ENCODE data around the gene PSMD12.
A peak's percentile ranks its signal among the peaks of the same experiment; 100 is the strongest.
"Not testable (repeated sequence)": the region's sequence is repeated elsewhere in the genome, so short reads cannot be mapped to it uniquely, and the experiment has no call there.

PSMD12 gene

DNA sequence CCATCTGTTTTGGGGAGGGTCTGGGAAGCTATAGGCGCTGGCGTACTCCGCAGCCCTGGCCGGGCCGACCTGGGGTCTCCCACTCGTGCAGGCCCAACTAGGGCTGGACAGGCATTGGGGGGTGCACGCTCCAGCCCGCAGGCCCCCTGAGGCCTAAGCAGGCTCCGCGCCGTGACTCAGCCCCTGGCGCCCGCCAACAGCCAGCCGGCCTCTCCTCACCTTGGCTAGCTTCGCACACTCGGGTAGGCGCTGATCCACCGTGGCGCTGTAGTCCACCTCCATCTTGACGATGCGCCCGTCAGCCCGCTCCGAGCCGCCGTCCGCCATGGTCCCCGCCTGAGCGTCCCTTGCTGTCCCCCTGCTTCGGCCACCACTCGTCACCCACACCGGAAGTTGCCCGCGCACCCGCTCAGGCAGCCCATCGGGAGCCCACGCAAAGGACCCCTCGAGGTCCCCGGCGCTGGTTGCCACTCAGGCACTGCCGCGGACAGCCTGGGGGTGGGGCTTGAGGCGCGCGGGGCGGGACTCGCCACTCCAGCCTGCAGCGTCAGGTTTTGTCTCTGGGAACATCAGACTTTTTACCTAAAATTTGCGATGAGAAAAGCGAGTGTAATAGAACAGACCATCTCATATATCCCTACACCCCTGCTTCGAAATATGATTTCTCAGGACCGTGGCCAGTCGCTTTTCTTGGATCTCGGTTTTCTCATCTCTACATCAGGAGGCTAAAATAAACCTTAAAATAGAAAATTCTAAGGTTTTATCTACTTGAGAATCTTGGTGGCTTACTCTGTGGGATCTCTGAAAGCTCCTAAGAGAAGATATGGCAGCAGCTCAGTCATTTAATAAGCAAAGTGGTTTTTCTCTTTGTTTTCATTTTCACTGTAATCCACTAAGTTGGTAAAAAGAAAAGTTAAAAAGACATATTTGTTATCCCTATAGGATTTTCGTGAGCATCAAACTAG, at the start of gene PSMD12:
PSMD12 (minus strand) TSS at position 385 of the 965 bp plus-strand sequence; CDS start at position 327, 58 bp downstream.
- peak; percentile 94 to 98 (median 97) for DNase-seq

DNA sequence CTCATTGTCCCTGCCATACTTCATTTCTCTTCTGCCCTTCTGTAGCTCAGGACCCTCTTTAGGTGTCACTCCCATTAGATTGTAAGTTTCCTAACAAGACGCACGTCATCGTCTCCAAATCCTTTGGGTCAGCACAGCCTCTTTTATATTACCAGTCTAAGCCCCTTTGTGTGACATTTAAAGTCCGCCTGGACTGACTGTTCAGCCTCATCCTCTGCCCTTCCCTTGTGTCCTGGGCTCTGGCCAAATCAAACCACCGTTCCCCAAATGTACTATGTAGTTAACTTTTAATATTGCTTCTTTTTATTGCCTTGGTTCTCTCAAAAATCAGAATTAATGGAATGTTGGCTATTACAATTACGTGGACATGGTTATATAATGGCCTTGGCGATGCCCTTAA, 48.9 kb upstream of the PSMD12 start:
- DNase-seq, result no peak

DNA sequence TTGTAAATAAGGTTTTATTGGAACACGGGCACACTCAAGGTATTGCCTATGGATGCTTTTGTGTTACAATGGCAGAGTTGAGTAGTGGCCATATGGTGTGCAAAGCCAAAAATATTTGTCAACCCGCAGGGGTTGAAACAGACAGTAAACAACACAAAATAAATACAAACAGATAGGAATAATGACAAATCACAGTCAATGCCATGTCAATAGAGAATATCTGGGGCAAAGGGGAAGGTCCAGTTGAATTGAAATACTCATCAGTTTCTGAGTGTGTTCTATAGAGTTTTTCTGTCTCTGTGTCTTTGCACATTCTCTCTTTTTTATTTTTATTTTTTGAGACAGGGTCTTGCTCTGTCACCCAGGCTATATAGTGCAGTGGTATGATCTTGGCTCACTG, 48.2 kb upstream of the PSMD12 start:
- DNase-seq, result no peak

DNA sequence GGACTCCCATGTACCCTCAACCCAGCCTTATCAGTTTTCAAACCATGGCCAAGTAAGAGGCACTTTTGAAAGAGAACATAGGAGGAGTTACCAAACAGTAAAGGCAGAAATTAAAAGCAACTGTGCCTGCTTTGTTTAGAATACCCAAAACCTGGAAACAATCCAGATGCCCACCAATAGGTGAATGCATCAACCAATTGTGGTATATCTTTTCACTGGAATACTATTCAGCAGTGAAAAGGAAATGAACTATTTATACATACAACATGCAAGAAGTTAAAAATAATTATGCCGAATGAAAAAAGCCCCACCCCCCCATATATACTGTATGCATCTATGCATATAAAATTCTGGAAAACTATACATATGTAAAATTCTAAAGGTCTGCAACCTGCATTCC, 47.8 kb upstream of the PSMD12 start:
- DNase-seq, result no peak

DNA sequence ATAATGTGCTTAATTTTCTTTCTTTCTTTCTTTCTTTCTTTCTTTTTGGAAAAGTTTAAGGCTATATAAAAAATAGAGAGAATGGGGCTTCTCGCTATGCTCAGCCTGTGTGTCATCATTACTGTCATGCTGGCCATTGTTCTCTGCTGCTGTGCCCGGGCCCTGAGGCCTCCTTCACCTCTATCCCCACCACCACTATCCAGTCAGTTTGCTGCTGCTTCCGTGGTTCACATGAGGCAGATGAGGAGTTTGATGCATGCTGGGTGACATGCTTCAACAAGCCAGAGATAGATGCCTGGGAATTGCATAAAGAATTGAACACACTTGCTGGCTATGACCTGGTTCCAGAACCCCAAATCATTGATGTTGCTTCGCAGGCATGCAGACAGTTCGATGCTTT, 47.0 kb upstream of the PSMD12 start:
- DNase-seq, result no peak

DNA sequence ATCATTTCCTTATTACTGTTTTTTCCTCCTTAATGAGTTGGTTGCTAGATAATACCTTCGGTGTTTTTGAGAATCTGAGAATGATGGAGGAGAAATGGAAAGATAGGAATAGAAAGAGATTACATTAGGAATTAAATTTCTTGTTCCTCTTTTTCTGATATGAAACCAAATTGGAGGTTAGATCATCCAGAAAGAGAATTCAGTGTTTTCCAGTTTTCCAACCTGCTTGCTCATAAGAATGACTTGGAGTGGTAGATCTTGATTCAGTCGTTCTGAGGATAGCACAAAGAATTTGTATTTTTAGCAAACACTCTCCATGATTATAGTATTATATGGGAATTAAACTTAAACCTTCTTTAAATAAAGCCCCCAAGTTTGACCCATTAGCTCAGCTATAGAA, 46.6 kb upstream of the PSMD12 start:
- peak; percentile 29 to 71 (median 54) for DNase-seq

DNA sequence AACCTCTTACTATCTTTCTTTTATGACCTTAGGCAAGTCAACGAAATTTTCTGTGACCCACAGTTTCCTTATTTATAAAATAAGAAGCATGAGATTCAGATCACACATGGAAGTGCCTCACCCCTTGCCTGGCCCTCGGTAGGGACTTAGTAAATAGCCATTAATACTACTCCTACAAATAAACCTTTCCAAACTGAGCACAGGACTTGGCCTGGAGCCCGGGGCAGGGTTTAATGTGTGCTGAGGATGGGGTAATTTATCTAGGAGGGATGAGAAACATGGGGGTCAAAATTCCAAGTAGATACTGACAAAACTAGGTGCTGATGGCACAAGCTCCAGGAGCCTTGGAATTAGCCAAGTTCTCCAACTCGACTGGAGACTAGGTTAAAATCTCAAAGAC, 45.7 kb upstream of the PSMD12 start:
- no peak for DNase-seq

DNA sequence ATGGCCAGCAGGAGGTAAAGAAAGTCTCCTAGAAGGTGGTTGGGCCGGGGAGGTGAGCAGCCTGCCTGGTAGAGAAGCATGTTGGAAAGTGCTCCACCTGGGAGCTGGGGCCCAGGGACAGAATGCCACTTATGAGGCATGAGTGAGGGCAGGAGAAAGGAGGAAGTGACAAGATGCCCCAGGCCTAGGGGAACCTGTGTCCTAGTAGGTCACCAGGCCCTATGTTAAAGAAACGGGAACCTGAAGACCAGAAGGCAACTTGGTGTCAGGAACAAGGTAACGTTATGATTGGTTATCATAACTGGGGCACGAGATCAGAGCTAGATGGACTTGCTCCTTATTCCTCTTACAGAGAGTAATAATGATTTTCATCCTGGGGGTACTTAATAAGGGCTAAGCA, 45.0 kb upstream of the PSMD12 start:
- peak; percentile 48 to 53 (median 51) for DNase-seq

DNA sequence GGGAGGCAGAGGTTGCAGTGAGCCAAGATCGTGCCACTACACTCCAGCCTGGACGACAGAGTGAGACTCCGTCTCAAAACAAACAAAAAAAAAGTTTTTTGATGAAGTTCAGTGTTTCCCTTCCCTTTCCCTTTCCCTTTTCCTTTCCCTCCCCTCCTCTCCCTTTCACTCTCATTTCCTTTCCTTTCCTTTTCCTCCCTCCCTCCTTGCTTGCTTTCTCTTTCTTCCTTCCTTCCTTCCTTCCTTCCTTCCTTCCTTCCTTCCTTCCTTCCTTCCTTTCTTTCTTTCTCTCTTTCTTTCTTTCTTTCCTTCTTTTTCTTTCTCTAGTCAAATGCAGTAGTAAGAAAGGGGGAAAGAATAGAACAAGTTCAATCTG, 42.1 kb upstream of the PSMD12 start:
- not testable (repeated sequence) for DNase-seq

DNA sequence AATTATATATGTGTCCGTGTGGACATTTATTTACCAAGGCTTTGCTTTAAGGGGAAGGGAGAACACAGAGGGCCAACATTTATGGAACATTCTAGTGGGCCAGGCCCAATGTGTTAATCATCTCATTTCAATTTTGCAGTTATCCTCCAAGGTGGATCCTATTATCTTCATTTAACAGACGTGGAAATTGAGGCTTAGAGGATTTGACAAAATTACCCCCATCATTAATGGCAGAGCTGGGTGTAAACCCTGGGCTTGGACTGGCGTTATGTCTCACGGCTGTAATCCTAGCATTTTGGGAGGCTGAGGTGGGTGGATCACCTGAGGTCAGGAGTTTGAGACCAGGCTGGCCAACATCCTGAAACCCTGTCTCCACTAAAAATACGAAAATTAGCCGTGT, 37.1 kb upstream of the PSMD12 start:
- no peak for DNase-seq

DNA sequence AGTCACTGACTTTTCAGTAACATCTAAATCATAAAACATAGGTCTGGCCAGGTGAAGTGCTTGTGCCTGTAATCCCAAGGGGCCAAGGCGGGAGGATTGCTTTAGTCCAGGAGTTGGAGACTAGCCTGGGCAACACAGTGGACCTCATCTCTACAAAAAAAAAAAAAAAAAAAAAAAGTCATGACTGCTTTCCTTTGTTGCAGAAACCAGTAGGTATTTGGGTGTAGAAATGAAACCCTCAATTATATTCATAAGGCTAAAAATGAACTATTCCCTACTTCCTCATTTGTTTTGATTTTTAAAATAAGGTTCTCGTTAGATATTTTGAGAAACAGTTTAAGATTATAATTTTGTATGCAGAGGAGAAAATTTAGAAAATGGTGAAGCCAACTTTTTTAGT, 36.7 kb upstream of the PSMD12 start:
- no peak for DNase-seq

DNA sequence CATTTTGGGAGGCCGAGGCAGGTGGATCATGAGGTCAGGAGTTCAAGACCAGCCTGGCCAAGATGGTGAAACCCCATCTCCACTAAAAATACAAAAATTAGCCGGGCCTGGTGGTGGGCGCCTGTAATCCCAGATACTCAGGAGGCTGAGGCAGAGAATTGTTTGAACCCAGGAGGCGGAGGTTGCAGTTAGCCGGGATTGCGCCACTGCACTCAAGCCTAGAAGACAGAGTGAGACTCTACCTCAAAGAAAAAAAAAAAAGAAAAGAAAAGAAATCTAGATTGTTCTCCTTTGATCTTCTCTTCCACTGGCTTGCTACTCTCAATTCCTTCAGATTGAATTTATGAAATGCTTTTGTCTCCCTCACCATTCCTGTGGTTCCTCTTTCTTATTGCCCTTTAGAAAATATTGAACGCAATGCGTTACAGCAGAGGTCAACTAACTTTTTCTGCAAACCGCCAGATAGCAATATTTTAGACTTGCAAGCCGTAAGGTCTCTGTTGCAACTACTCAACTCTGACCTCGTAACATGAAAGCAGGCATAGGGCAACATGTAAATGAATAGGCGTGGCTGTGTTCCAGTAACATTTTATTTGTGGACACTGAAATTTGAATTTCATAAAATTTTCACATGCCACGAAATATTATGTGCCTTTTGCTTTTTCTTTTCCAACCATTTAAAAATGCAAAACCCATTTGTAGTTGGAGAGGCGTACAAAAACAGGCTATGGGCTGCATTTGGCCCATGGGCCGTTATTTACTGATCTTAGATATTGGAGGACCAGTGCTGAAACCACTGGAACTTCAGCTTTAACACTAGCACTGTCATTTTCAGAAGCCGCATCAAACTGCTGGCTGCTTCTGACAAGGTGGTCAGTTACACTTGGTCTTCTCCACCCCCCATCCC, 35.5 kb upstream of the PSMD12 start:
- peak; percentile 55 to 76 (median 68) for DNase-seq

DNA sequence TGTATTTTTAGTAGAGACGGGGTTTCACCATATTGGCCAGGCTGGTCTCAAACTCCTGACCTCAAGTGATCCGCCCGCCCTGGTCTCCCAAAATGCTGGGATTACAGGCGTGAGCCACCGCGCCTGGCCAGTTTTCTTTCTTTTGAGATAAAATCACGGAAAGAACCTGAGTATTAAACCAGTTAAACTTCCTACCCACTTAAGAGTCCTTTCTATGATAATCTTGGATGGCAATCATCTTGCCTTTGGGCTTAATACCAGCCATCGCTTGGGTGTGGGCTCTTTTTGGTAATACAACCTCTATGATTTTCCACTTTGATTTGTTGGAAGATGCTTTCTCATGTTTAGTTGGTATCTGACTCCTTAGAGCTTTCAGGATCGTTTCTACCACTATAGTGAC, 34.7 kb upstream of the PSMD12 start:
- DNase-seq, result no peak

DNA sequence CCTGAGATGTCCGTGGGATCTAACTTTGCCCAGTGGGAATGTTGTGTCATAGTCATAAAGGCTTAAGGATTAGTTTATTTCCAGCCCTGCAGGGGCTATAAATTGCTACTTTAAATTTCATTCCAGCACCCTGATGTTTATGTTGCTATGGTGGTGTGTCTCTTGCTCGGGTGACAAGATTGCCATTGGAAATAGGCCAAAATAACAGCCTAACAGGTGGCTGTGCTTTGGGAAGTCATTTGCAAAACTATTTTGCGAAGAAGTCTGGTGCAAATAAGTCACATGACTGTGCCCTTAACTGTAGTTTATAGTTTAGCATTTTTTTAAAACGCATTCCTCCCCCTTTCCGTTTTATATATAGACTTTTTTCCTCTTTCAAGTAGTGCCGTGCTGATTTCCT, 33.8 kb upstream of the PSMD12 start:
- no peak for DNase-seq

DNA sequence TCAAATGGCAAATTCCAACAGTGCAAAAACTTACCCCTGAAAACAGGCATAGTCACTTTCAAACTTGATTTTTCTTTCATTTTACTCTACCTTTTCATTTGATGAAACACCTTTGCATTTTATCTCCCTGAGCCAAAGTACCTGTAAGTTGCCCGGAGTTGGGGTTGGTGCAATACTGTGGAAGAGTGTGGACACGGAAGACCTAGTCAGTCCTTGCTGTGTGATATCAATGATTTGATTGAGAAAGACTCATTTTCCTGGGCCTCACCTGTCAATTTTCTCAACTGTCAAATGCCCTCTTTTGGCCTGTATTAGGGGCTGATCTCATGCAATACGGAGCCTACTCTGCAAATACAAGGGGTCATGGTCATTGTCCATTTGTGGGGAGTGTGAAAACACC, 33.3 kb upstream of the PSMD12 start:
- no peak for DNase-seq

DNA sequence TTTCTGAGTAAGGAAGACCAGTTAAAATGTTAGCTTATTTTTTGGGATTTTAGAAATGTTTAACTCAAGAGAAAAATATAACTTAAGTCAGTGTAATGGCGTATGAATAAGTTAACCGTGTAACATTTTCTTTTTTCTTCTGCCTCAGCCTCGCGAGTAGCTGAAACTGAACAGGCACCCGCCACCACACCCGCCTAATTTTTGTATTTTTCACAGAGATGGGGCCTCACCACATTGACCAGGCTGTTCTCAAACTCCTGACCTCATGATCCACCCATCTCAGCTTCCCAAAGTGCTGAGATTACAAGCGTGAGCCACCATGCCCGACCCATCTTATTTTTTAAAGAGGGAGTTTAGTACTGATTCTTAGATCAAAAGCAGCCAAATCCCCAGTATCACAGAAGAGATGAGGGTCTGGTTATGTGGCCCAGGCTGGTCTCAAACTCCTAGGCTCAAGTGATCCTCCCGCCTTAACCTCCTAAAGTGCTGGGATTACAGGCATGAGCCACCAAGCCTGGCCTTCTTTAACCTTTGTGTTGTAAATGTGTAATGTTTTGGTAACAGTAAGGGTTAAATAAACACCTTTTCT, 27.5 kb upstream of the PSMD12 start:
- DNase-seq, result no peak

DNA sequence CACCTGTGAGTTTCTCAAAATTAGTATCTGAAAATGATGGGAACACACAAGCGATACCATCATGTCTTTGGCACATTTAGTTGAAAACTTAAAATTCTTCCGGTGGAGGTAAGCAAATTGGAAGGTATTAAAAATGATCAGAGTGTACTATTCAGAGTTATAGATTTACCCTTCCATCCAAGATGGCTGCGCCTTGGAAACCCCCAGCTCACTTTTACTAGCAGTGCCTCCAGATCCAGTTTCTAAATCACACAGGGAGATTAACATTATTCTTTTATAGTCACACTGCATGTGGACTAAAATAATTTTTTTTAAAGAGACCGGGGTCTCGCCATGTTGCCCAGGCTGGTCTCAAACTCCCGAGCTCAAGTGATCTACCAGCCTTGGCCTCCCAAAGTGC, 25.7 kb upstream of the PSMD12 start:
- DNase-seq, result no peak

DNA sequence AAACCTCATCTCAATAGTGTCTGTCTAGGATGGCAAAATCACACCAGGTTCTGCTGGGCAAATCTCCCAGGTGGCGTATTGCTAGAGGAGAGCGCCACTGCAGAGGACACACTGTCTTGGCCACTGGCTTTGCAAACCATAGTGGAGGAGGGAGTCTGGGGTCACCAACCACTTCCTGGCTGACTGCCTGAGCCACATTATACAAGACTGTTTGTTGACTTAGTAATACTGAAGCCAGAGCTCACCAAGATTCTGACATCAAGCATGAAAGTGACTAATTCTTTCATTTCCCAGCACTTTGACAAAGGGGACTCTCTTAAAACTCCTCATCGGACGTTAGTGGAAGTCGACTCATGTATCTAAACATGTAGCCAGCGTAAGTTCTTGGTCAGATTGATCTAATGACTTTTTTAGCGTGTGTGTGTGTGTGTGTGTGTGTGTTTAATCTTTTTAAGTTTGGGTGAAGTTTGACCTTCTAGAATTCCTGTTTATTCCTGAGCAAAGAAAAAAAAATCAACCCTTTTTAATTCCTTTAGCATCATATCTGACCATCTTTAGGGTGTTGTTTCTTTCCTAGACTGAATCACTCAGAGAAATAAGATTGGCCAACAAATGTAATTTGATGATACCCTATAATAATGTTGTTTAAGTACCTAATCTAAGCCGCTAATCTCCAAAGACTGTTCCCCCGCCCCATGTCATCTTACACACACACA, 24.4 kb upstream of the PSMD12 start:
- peak; percentile 72 to 96 (median 94) for DNase-seq

DNA sequence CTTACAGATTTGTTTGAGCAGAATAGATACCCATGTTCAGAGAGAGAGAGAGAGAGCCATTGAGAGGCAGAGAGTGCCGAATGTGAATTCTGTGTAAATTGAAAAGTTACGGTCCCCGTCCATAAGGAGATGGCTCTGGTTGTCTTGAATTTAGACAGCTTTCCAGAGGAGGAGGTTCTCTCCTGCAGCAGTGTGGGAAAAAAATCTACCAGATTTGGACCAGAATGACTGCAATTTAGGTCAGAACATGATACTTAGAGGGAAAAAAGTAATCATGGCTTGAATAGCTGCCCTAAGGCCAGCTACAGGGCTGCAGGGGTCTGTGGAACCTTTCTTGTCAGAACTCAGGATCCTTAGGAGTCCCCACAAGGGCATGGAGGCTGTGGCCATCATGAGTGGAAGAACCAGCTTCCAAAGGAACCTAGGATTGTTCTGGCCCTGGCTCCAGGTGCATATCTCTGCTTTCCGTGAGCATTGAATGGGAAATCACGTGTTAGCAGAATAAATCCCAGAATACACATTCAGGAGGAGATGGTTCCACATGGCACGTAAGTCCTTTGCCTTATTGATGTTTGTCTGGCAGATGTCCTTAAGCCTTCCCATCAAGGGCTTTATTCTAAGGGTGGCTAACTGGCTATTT, 23.7 kb upstream of the PSMD12 start:
- no peak for DNase-seq

DNA sequence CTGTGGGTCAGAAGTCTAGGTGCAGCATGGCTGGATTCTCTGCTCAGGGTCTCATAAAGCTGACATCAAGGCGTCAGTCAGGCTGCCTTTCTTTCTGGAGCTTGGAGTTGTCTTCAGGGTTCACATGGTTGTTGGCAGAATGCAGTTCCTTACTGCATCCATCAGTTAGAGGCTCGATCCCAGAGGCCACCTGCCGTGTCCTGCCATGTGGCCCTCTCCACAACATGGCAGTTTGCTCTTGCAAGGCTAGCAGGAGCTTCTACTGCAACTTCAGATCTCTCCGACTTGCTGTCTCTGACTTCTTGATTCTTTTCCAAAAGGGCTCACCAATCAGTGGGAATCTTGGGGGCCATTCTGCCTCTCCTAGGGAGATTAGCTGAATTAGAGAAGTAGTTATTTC, 22.6 kb upstream of the PSMD12 start:
- DNase-seq, result no peak

DNA sequence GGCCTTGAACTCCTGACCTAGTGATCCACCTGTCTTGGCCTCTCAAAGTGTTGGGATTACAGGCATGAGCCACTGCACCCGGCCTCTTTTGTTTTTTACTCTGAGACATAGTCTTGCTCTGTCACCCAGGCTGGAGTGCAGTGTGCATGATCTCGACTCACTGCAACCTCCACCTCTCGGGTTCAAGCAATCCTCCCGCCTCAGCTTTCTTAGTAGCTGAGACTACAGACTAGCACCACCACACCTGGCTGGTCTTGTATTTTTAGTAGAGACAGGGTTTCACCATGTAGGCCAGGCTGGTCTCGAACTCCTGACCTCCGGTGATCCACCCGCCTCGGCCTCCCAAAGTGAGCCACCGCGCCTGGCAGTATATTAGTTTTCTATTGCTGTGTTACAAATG, 22.2 kb upstream of the PSMD12 start:
- not testable (repeated sequence) for DNase-seq

DNA sequence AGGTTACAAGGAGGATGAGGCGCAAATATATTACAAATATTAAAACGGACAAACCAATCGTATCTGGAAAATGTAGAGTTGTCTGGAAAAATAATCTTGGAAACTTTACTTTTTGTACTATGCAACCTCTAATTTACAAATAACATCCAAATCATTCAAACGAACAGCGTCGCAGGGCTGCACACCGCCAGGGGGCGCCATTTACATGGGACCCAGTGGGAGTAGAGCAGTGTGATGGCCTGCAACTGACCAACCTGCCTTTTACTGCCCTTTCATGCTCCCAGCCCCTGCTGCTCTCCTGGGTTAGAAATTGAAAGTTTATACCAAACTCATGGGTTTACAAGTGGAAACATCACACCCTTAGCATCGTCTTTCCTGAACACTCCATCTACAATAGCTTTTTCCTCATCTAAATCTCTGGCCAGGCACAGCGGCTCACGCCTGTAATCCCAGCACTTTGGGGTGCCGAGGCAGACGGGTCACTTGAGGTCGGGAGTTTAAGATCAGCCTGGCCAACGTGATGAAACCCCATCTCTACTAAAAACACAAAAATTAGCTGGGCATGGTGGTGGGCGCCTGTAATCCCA, 20.7 kb upstream of the PSMD12 start:
- DNase-seq, result peak; percentile 77 to 92 (median 82)

All from suppressor macrophage treated with lipopolysaccharide for 1 hour (primary cell).